Natural killer cell (primary cell): Measurements from ENCODE around the gene TMEM129. TPM values are rescaled to one million over a fixed set of nuclear protein-coding genes. Genes with fewer than 3 reads are reported as not detected.

Experiments used
- ATAC-seq, 3 donors: fragments of 150-1000 bp in 2 of 3; fragments of 200-7000 bp in 1 of 3; cut with Tn5 transposase; 1 replicate in 1 of 3; 2 replicates in 2 of 3; pipeline ENCODE4 v1.10.0; 2021; ENCODE audit warnings: mild to moderate bottlenecking in 2 of 3, moderate library complexity in 2 of 3
- DNase-seq, 2 donors: peaks; one replicate each; pipeline versions ENCODE4 v3.0.0 to v3.0.0-alpha.2; 2013 to 2021; ENCODE audit warnings: mixed read lengths in 1 of 2
- H3K27ac ChIP-seq: one replicate; pipeline ENCODE4 v1.5.1; 2013; ENCODE audit warnings: mild to moderate bottlenecking, low read length
- H3K27me3 ChIP-seq: one replicate; pipeline ENCODE4 v1.6.1; 2013; ENCODE audit warnings: low read length; ENCODE audit not compliant: control insufficient read depth, insufficient read depth
- H3K36me3 ChIP-seq: one replicate; pipeline ENCODE4 v1.6.1; 2013; ENCODE audit warnings: low read length; ENCODE audit not compliant: control insufficient read depth, insufficient read depth
- H3K4me1 ChIP-seq: one replicate; pipeline ENCODE4 v1.6.1; 2013; ENCODE audit warnings: low read length; ENCODE audit not compliant: control insufficient read depth, insufficient read depth
- H3K4me3 ChIP-seq: one replicate; pipeline ENCODE4 v1.5.1; 2013; ENCODE audit warnings: low read length
- H3K9me3 ChIP-seq: one replicate; pipeline ENCODE4 v1.6.1; 2013; ENCODE audit warnings: low read length; ENCODE audit not compliant: control insufficient read depth, insufficient read depth
- H3K27ac Mint-ChIP-seq, 2 donors: one replicate each; pipeline ENCODE4 v1.8.0; 2022; ENCODE audit warnings: mild to moderate bottlenecking in 2 of 2, mixed read lengths in 2 of 2, moderate library complexity in 1 of 2
- H3K27me3 Mint-ChIP-seq, 2 donors: one replicate each; pipeline ENCODE4 v1.8.0; 2022; ENCODE audit warnings: low read depth in 2 of 2, mixed read lengths in 2 of 2
- H3K36me3 Mint-ChIP-seq: one replicate; pipeline ENCODE4 v1.8.0; 2022; ENCODE audit warnings: mixed read lengths
- H3K4me1 Mint-ChIP-seq, 2 donors: one replicate each; pipeline ENCODE4 v1.8.0; 2022; ENCODE audit warnings: mixed read lengths in 2 of 2
- H3K4me3 Mint-ChIP-seq: one replicate; pipeline ENCODE4 v1.8.0; 2022; ENCODE audit warnings: mild to moderate bottlenecking, moderate library complexity, mixed read lengths
- H3K9me3 Mint-ChIP-seq, 2 donors: one replicate each; pipeline ENCODE4 v1.8.0; 2022; ENCODE audit warnings: mixed read lengths in 2 of 2
- CTCF ChIP-seq: fragments of 200-600 bp; IDR thresholded peaks from one replicate; pipeline ENCODE4 v1.8.0; 2022; ENCODE audit warnings: antibody characterized with exemption
- WGBS: methylation state at CpG from one replicate; pipeline ENCODE4 v1.1.7; 2013; ENCODE audit warnings: missing lambda C conversion rate; ENCODE audit not compliant: insufficient coverage; 5-methylcytosine and 5-hydroxymethylcytosine counted together
- intact Hi-C: fragments of 100-400 bp; cut with micrococcal nuclease; formaldehyde crosslinking; loops from one replicate; pipeline ENCODE4 v1.14.2; 2022
- total RNA-seq, 4 donors: library from RNA; stranded (reverse); fragments of 120-200 nt in 1 of 4; gene quantifications; one replicate each; pipeline versions ENCODE4 v1.2.3 to v1.2.4, GENCODE V29; 2013 to 2022

TMEM129 gene
- total RNA-seq, 3 donors from 2014 or later (not counting 1 experiment from before 2014, with no cell fraction given) = 18.2 to 26.9 (median 20.8) TPM

GRCh38 chr4:1667273-1667672 is 53.9 kb downstream of the TMEM129 start:
- 96% methylated on average over 15 of the region's 15 CpGs for WGBS
- Histone ChIP-seq H3K4me3 (no peak overlapping the region), H3K4me1 (no peaks in the 10 kb centered on the region), H3K27me3 (no peaks in the 10 kb centered on the region), H3K9me3 (no peaks in the 10 kb centered on the region), H3K27ac (no peak overlapping the region), H3K36me3 (no peaks in the 10 kb centered on the region)
- Mint-ChIP-seq H3K9me3 (no peaks in the 10 kb centered on the region), H3K36me3 (no peaks in the 10 kb centered on the region), H3K4me3 (no peak overlapping the region), H3K27ac (no peak overlapping the region), H3K4me1 (no peaks in the 10 kb centered on the region), H3K27me3 (no peaks in the 10 kb centered on the region)
- intact Hi-C loops = no loop called here
- no peak for ATAC-seq
- no peak for DNase-seq
- no peak for TF ChIP-seq CTCF

- ATAC-seq = no peak
- Histone ChIP-seq H3K27ac (no peak overlapping the region), H3K4me1 (no peaks in the 10 kb centered on the region), H3K4me3 (no peak overlapping the region), H3K27me3 (no peaks in the 10 kb centered on the region), H3K36me3 (no peaks in the 10 kb centered on the region), H3K9me3 (no peaks in the 10 kb centered on the region)
- no peak for TF ChIP-seq CTCF
- 84% methylated on average over 12 of the region's 12 CpGs for WGBS
- intact Hi-C loops = no loop called here
- no peak overlapping the region for H3K4me3 Mint-ChIP-seq
- no peaks in the 10 kb centered on the region for H3K27me3 Mint-ChIP-seq
- no peaks in the 10 kb centered on the region for H3K9me3 Mint-ChIP-seq
- no peaks in the 10 kb centered on the region for H3K4me1 Mint-ChIP-seq
- DNase-seq = no peak
- H3K27ac Mint-ChIP-seq = no peak overlapping the region
- H3K36me3 Mint-ChIP-seq = no peaks in the 10 kb centered on the region
Measured at GRCh38 chr4:1666391-1666790, 54.7 kb downstream of the TMEM129 start.

Other genes starting within 250 kb of the TMEM129 start
- 1 to 10 TPM; 1.9 to 2.9 (median 2.3) TPM for gene FAM53A, start 37.0 kb downstream of the TMEM129 start, total RNA-seq
- gene SLBP, start 9.0 kb downstream of the TMEM129 start, total RNA-seq = 10 to 100 TPM; 29.5 to 38.8 (median 38.6) TPM
- gene TACC3, start 198 bp upstream of the TMEM129 start, total RNA-seq = 10 to 100 TPM; 23.4 to 43.7 (median 32.5) TPM
- gene FGFR3, start 72.0 kb upstream of the TMEM129 start, total RNA-seq = not detected
- 10 to 100 TPM; 40.4 to 56.5 (median 55.7) TPM for gene LETM1, start 134.8 kb upstream of the TMEM129 start, total RNA-seq
- gene NSD2, start 150.1 kb upstream of the TMEM129 start, total RNA-seq = 10 to 100 TPM; 36.4 to 51.0 (median 48.3) TPM